Choroid plexus epithelial cell (primary cell): ENCODE results near the gene UBE2I.
"Not testable (repeated sequence)": the region's sequence is repeated elsewhere in the genome, so short reads cannot be mapped to it uniquely, and the experiment has no call there.

ENCODE experiments used
- DNase-seq: peaks from one replicate; pipeline ENCODE4 v3.0.0-alpha.2; 2010; ENCODE audit warnings: low read depth
- H3K4me3 ChIP-seq: 2 replicates; pipeline ENCODE4 v1.5.1; 2011; ENCODE audit warnings: low read depth, mild to moderate bottlenecking, control low read depth, low read length, moderate library complexity
- TF ChIP-seq, protein P1 (sequence below): conservative IDR thresholded peaks from 2 replicates; pipeline ENCODE4 v1.5.1; 2011; ENCODE audit warnings: low read depth, mild to moderate bottlenecking, control low read depth, inconsistent platforms, low read length, moderate library complexity

UBE2I gene

DNA sequence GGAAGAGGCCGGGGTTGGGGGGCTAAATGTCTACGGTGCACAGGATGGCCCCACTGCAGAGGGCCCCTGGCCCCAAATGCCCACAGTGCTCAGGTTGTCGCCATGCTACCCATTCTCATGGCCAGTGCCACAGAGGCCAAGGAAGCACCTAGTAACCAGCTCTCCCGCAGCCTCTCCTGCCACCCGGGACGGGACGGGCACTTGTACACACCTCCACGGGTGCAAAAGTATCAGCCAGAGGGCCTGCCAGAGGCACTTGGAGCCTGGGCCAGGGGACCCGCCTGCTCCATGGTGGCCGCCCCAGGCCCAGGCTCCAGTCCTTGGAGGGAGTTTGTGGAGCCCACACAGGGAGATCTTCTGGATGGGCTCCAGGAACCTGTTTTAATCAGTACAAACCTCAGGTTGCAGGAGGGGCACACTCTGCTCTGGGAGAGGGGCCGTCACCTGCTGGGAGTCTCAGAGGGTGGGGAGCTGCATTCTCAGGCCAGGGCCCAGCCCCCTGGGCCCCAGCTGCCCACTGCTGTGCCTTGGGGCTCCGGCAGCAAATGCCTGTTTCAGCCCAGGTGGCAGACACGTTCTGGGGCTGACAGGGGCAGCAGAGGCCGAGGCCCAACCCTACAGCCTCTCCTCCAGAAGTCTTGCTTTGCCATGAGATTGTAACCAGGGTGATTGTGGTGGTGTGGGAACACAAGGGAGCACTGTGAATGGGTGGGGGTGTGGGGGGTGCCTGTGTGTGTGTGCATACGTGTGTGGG lies 45.7 kb upstream of the UBE2I start:
- no peak overlapping the region for H3K4me3 ChIP-seq
- TF ChIP-seq, protein P1, sequence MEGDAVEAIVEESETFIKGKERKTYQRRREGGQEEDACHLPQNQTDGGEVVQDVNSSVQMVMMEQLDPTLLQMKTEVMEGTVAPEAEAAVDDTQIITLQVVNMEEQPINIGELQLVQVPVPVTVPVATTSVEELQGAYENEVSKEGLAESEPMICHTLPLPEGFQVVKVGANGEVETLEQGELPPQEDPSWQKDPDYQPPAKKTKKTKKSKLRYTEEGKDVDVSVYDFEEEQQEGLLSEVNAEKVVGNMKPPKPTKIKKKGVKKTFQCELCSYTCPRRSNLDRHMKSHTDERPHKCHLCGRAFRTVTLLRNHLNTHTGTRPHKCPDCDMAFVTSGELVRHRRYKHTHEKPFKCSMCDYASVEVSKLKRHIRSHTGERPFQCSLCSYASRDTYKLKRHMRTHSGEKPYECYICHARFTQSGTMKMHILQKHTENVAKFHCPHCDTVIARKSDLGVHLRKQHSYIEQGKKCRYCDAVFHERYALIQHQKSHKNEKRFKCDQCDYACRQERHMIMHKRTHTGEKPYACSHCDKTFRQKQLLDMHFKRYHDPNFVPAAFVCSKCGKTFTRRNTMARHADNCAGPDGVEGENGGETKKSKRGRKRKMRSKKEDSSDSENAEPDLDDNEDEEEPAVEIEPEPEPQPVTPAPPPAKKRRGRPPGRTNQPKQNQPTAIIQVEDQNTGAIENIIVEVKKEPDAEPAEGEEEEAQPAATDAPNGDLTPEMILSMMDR = no peak
- no peak for DNase-seq

DNA sequence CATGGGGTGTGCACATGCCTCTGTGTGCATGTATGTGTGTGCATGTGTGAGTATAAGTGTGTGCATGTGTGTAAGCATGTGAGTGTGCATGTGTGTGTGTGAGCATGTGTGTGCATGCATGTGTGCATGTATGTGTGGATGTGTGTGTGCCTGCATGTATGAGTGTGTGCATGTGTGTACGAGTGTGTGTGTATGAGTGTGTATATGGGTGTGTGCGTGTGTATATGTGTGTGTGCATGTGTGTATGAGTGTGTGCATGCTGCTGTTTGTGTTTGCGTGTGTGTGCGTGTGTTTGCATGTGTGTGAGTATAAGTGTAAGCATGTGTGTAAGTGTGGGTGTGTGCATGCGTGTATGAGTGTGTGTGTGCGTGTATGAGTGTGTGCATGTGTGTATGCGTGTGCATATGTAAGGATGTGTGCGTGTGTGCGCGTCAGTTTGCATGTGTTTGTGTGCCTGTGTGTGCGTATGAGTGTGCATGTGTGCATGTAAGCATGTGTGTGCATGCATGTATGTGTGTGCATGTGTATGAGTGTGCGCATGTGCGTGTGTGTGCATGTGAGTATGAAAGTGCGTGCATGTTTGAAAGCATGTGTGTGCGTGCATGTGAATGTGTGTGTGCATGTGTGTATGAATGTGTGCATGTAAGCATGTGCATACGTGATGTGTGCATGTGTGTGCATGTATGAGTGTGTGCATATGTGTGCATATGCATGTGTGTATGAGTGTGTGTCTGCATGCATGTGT lies 44.9 kb upstream of the UBE2I start:
- no peak for DNase-seq
- H3K4me3 ChIP-seq = no peak overlapping the region
- TF ChIP-seq, protein P1 = no peak

DNA sequence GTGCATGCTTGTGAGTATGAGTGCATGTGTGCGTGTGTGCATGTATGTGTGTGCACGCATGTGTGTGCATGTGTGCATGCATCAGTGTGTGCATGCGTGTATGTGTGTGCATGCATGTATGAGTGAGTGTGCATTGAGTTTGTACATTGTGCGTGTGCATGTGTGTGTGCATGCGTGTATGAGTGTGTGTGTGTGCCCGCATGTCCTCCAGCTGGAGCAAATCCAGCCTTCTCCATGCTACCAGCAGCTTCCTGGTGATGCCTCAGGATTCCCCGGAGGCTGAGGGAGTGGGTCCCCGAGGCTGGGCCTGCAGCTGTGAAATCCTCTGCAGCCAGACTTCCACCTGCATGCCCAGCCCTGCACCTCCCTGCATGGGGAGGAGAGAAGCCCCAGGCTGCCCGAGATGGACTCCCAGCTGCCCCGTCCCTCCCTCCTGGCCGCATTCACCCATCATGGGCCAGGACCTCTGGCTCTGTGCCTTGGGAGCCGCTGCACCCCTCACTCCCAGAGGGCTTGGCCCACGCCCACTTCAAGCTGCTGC lies 44.3 kb upstream of the UBE2I start:
- TF ChIP-seq, protein P1 = no peak
- no peak for DNase-seq
- H3K4me3 ChIP-seq = no peak overlapping the region

DNA sequence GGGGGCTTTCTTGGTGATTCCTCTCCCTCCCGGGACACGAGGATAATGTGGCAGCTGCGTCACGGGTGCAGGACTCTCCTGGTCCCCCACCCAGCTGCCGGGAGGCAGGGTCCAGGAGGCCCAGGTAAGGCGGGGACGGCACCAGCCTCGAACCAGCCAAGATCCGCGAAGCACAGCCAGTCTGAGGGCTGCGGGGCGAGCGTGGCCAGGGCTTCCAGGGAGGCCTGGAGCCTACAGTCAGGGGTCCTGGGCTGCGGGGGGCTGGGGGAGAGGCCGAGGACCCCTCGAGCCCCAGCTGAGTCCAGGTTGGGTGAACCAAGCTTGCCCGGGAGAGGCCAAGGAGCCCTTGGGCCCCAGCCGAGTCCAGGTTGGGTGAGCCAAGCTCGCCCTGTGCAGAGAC lies 43.6 kb upstream of the UBE2I start:
- no peak for DNase-seq
- H3K4me3 ChIP-seq = no peak overlapping the region
- TF ChIP-seq, protein P1 = no peak

DNA sequence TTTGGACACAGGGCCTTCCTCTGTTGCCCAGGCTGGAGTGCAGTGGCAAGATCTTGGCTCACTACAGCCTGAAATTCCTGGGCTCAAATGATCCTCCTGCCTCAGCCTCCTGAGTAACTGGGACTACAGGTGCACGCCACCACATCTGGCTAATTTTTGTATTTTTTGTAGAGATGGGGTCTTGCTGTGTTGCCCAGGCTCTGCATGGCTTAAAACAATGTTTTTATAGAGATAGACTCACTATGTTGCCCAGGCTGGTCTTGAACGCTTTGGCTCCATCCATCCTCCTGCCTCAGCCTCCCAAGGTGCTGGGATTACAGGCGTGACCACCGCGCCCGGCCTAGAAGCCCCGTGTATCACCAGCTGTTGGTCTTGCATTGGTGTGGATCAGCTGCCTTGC lies 40.0 kb upstream of the UBE2I start:
- not testable (repeated sequence) for DNase-seq, H3K4me3 ChIP-seq

DNA sequence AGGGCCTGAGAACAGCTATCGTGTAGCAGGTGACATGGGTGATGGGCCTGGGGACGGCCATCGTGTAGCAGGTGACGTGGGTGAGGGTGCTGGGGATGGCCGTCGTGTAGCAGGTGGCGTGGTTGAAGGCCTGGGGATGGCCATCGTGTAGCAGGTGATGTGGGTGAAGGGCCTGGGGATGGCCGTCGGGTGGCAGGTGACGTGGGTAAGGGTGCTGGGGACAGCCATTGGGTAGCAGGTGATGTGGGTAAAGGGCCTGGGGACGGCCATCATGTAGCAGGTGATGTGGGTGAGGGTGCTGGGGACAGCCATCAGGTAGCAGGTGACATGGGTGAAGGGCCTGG lies 38.1 kb upstream of the UBE2I start:
- H3K4me3 ChIP-seq = no peak overlapping the region
- no peak for DNase-seq
- TF ChIP-seq, protein P1 = no peak

DNA sequence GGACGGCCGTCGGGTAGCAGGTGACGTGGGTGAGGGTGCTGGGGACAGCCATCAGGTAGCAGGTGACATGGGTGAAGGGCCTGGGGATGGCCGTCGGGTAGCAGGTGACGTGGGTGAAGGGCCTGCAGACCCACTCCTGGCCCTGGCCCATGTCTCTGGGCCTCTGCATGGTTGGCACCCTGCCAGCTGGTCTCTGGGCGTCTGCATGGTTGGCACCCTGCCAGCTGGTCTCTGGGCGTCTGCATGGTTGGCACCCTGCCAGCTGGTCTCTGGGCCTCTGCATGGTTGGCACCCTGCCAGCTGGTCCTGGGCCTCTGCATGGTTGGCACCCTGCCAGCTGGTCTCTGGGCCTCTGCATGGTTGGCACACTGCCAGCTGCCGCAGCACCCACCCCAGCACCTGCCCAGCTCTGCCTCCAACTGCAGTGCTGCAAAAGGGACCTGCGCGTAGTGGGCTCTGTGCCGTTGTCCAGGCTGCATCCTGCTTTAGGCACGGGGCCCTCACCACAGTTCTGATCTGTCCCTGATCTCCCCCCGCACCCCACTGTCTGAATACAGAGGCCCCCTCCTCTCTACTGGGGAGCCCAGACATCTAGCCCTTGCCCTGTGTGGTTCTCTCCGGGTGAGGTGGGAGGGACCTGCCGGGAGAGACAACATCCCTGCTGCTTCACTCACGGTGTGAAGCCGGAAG lies 37.6 kb upstream of the UBE2I start:
- DNase-seq = peak; percentile 11
- H3K4me3 ChIP-seq = not testable (repeated sequence)
